ENCODE results near the gene HMX2.

DNA sequence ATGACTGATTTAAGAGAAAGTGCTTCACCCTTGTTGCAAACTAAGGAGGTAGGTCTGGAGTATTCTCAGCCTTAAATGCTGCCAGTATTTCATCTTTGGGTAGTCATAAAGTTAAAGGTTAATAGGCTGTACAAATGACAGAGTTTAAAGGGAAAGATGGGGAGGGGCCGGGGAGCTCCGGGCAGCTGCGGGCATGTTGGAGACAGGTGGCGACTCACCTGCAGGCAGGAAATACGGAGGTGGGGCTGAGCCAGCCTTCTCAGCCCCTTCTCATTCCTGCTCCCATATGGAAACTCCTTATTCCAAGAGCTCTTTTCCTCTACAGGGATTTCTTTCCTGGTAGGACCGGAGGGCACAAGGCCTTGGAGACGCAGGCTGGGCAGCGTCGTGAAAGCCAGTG lies 44.0 kb upstream of the HMX2 start:
- TF ChIP-seq, protein P1, sequence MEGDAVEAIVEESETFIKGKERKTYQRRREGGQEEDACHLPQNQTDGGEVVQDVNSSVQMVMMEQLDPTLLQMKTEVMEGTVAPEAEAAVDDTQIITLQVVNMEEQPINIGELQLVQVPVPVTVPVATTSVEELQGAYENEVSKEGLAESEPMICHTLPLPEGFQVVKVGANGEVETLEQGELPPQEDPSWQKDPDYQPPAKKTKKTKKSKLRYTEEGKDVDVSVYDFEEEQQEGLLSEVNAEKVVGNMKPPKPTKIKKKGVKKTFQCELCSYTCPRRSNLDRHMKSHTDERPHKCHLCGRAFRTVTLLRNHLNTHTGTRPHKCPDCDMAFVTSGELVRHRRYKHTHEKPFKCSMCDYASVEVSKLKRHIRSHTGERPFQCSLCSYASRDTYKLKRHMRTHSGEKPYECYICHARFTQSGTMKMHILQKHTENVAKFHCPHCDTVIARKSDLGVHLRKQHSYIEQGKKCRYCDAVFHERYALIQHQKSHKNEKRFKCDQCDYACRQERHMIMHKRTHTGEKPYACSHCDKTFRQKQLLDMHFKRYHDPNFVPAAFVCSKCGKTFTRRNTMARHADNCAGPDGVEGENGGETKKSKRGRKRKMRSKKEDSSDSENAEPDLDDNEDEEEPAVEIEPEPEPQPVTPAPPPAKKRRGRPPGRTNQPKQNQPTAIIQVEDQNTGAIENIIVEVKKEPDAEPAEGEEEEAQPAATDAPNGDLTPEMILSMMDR (IDR thresholded peaks at IDR 0.05): no peak
- TF ChIP-seq POLR2A (IDR thresholded peaks at IDR 0.05; ENCODE audit: low read depth): no peak
- no peak for TF ChIP-seq POLR2AphosphoS5 (IDR thresholded peaks at IDR 0.05)
- no peak for TF ChIP-seq EP300 (IDR thresholded peaks at IDR 0.05)
